Esophagus squamous epithelium (tissue), 5 donors: Measurements from ENCODE around the gene RNF166. TPM values are rescaled to one million over a fixed set of nuclear protein-coding genes. Genes with fewer than 3 reads are reported as not detected.
A peak's percentile ranks its signal among the peaks of the same experiment; 100 is the strongest.

ENCODE experiments used
- DNase-seq: peaks from one replicate; lab custom pipeline; 2025; lab: John Stamatoyannopoulos, UW
- H3K27ac ChIP-seq, 4 donors: fragments of 200-600 bp; sonication (generic); one replicate each; pipeline ENCODE4 v1.5.1; 2016 to 2019; ENCODE audit warnings: mild to moderate bottlenecking in 1 of 4
- H3K27me3 ChIP-seq, 4 donors: fragments of 200-600 bp; sonication (generic); 1 replicate in 3 of 4; 2 replicates in 1 of 4; pipeline versions ENCODE4 v1.5.1 to v1.6.0; 2017 to 2021; ENCODE audit warnings: antibody characterized with exemption in 1 of 4
- H3K36me3 ChIP-seq, 3 donors: fragments of 200-600 bp; sonication (generic); one replicate each; pipeline ENCODE4 v1.5.1; 2016 to 2019
- H3K4me1 ChIP-seq, 3 donors: fragments of 200-600 bp; sonication (generic); one replicate each; pipeline ENCODE4 v1.5.1; 2017 to 2019
- H3K4me3 ChIP-seq, 4 donors: fragments of 200-600 bp; sonication (generic); 1 replicate in 3 of 4; 2 replicates in 1 of 4; pipeline ENCODE4 v1.5.1; 2016 to 2019; ENCODE audit warnings: mild to moderate bottlenecking in 2 of 4, moderate library complexity in 1 of 4
- H3K9me3 ChIP-seq, 3 donors: fragments of 200-600 bp; sonication (generic); one replicate each; pipeline ENCODE4 v1.5.1; 2016 to 2019
- POLR2A ChIP-seq, 4 donors: fragments of 450-650 bp; IDR thresholded peaks; one replicate each; pipeline ENCODE4 v1.6.1; 2017; ENCODE audit warnings: antibody characterized with exemption in 4 of 4, mild to moderate bottlenecking in 4 of 4, moderate library complexity in 3 of 4
- WGBS, 2 donors: methylation state at CpG; one replicate each; pipeline ENCODE4 v1.1.5; 2018; 5-methylcytosine and 5-hydroxymethylcytosine counted together
- intact Hi-C: fragments of 100-400 bp; cut with DNase I; formaldehyde crosslinking; loops from one replicate; pipeline ENCODE4 v1.15.0; 2022
- total RNA-seq, 4 donors: library from RNA; depleted of rRNA; stranded (reverse); fragments of >200 nt; gene quantifications; one replicate each; pipeline ENCODE4 v1.1.0, GENCODE V29; 2016
- TF ChIP-seq, protein P1 (sequence below), 6 experiments: fragments of 450-650 bp in 4 of 6; fragments of 200-600 bp in 2 of 6; sonication (generic) in 2 of 6; IDR thresholded peaks; one replicate each; pipeline ENCODE4 v1.5.1; 2016 to 2019; ENCODE audit warnings: antibody characterized with exemption in 6 of 6, mild to moderate bottlenecking in 4 of 6, moderate library complexity in 4 of 6
- donor health status: DM: yes; HTN: yes; CAD: no.

The RNF166 gene
- total RNA-seq, 4 donors from 2014 or later, result 7.1 to 16.8 (median 9.6) TPM

GRCh38 chr16:88747588-88748301, 41.5 kb upstream of the RNF166 start:
- H3K36me3 ChIP-seq, result peaks cover 0 to 40% (median 0%) of the 10 kb centered on the region in 3 donors
- peak overlapping the region in 2 of 4 donors; percentile 39 to 77 for H3K27ac ChIP-seq
- DNase-seq, result no peak
- intact Hi-C loops, result no loop called here
- TF ChIP-seq, protein P1, sequence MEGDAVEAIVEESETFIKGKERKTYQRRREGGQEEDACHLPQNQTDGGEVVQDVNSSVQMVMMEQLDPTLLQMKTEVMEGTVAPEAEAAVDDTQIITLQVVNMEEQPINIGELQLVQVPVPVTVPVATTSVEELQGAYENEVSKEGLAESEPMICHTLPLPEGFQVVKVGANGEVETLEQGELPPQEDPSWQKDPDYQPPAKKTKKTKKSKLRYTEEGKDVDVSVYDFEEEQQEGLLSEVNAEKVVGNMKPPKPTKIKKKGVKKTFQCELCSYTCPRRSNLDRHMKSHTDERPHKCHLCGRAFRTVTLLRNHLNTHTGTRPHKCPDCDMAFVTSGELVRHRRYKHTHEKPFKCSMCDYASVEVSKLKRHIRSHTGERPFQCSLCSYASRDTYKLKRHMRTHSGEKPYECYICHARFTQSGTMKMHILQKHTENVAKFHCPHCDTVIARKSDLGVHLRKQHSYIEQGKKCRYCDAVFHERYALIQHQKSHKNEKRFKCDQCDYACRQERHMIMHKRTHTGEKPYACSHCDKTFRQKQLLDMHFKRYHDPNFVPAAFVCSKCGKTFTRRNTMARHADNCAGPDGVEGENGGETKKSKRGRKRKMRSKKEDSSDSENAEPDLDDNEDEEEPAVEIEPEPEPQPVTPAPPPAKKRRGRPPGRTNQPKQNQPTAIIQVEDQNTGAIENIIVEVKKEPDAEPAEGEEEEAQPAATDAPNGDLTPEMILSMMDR (IDR thresholded peaks at IDR 0.05), result peak in 4 of 6 experiments; percentile 4 to 53 (median 18)
- TF ChIP-seq POLR2A (IDR thresholded peaks at IDR 0.05), result no peak
- no peak overlapping the region for H3K4me3 ChIP-seq
- H3K9me3 ChIP-seq, result no peaks in the 10 kb centered on the region
- 78% methylated on average over 17 to 18 of the region's 26 CpGs for WGBS, 2 donors
- H3K27me3 ChIP-seq, result no peaks in the 10 kb centered on the region
- peaks cover 19 to 58% (median 45%) of the 10 kb centered on the region in 3 donors for H3K4me1 ChIP-seq

- H3K36me3 ChIP-seq, result peaks cover 0 to 45% (median 7%) of the 10 kb centered on the region in 3 donors
- no peaks in the 10 kb centered on the region for H3K9me3 ChIP-seq
- no peak for DNase-seq
- peaks cover 19 to 59% (median 45%) of the 10 kb centered on the region in 3 donors for H3K4me1 ChIP-seq
- peak overlapping the region in 1 of 4 donors; percentile 15 for H3K4me3 ChIP-seq
- intact Hi-C loops, result no loop called here
- WGBS, 2 donors, result 34% methylated on average over 3 of the region's 17 CpGs; no CpG with 5 or more reads in 1 of the 2 donors
- TF ChIP-seq POLR2A (IDR thresholded peaks at IDR 0.05), result no peak
- TF ChIP-seq, protein P1 (IDR thresholded peaks at IDR 0.05), result no peak
- no peaks in the 10 kb centered on the region for H3K27me3 ChIP-seq
- peak overlapping the region; percentile 27 to 77 (median 66) for H3K27ac ChIP-seq
Measured at GRCh38 chr16:88746506-88746905, 40.3 kb upstream of the RNF166 start.

GRCh38 chr16:88744577-88745521, 38.6 kb upstream of the RNF166 start:
- H3K4me3 ChIP-seq, result no peak overlapping the region
- peak overlapping the region in 2 of 4 donors; percentile 3 to 28 for H3K27ac ChIP-seq
- H3K9me3 ChIP-seq, result no peaks in the 10 kb centered on the region
- peaks cover 19 to 66% (median 49%) of the 10 kb centered on the region in 3 donors for H3K4me1 ChIP-seq
- intact Hi-C loops, result no loop called here
- H3K36me3 ChIP-seq, result peaks cover 3 to 50% (median 14%) of the 10 kb centered on the region in 3 donors
- H3K27me3 ChIP-seq, result no peaks in the 10 kb centered on the region
- TF ChIP-seq, protein P1 (IDR thresholded peaks at IDR 0.05), result no peak
- TF ChIP-seq POLR2A (IDR thresholded peaks at IDR 0.05), result no peak
- DNase-seq, result no peak
- 58 to 80% methylated on average over 2 to 7 of the region's 39 CpGs for WGBS, 2 donors

- Histone ChIP-seq H3K36me3 (peaks cover 3 to 53% (median 14%) of the 10 kb centered on the region in 3 donors), H3K4me3 (no peak overlapping the region), H3K9me3 (no peaks in the 10 kb centered on the region), H3K27me3 (no peaks in the 10 kb centered on the region), H3K27ac (peak overlapping the region in 2 of 4 donors; percentile 28 to 42), H3K4me1 (peaks cover 24 to 76% (median 58%) of the 10 kb centered on the region in 3 donors)
- no peak for DNase-seq
- TF ChIP-seq, protein P1 (IDR thresholded peaks at IDR 0.05), result peak; percentile 77 to 93 (median 86)
- TF ChIP-seq POLR2A (IDR thresholded peaks at IDR 0.05), result no peak
- 28 to 91% methylated on average over 4 to 14 of the region's 32 CpGs for WGBS, 2 donors
- intact Hi-C loops, result no loop called here
Measured at GRCh38 chr16:88743693-88744576, 37.7 kb upstream of the RNF166 start.
